Activated naive CD4-positive, alpha-beta T cell treated with anti-CD3 and anti-CD28 coated beads for 36 hours (primary cell): ENCODE results near the gene EDC3. TPM values are rescaled to one million over a fixed set of nuclear protein-coding genes. Genes with fewer than 3 reads are reported as not detected.
"Not testable (repeated sequence)": the region's sequence is repeated elsewhere in the genome, so short reads cannot be mapped to it uniquely, and the experiment has no call there.

Source experiments
- CTCF ChIA-PET: fragments of 350-600 bp; sonication (Branson Sonifier 250); formaldehyde crosslinking; loops from one replicate; lab custom pipeline; 2021; ENCODE audit warnings: antibody characterized with exemption; lab: Charles Lee
- DNase-seq: peaks from one replicate; pipeline ENCODE4 v3.0.0-alpha.2; 2020
- H3K27ac Mint-ChIP-seq: one replicate; pipeline ENCODE4 v1.8.0; 2021; ENCODE audit warnings: mild to moderate bottlenecking, mixed read lengths
- H3K27me3 Mint-ChIP-seq: one replicate; pipeline ENCODE4 v1.8.0; 2021; ENCODE audit warnings: low read depth, mixed read lengths
- H3K36me3 Mint-ChIP-seq: one replicate; pipeline ENCODE4 v1.8.0; 2021; ENCODE audit warnings: low read depth, mixed read lengths
- H3K4me1 Mint-ChIP-seq: one replicate; pipeline ENCODE4 v1.8.0; 2021; ENCODE audit warnings: low read depth, mixed read lengths
- H3K4me3 Mint-ChIP-seq: one replicate; pipeline ENCODE4 v1.8.0; 2021; ENCODE audit warnings: mild to moderate bottlenecking, moderate library complexity, mixed read lengths
- H3K9me3 Mint-ChIP-seq: one replicate; pipeline ENCODE4 v1.8.0; 2021; ENCODE audit warnings: mixed read lengths
- intact Hi-C: fragments of 100-400 bp; cut with micrococcal nuclease; formaldehyde crosslinking; loops from one replicate; pipeline ENCODE4 v1.15.1; 2023
- total RNA-seq, 2 experiments: library from RNA; stranded (reverse); gene quantifications; one replicate each; pipeline ENCODE4 v1.2.3, GENCODE V29; 2021

Gene EDC3
- total RNA-seq, 2 experiments from 2014 or later, result 33.8 to 37.8 TPM

GRCh38 chr15:74599156-74599555, 96.7 kb downstream of the EDC3 start:
- intact Hi-C loops, result no loop called here
- peaks cover 6% of the 10 kb centered on the region for H3K36me3 Mint-ChIP-seq
- no peaks in the 10 kb centered on the region for H3K9me3 Mint-ChIP-seq
- H3K27ac Mint-ChIP-seq, result peak overlapping the region; percentile 99
- H3K4me1 Mint-ChIP-seq, result peaks cover 20% of the 10 kb centered on the region
- H3K4me3 Mint-ChIP-seq, result peak overlapping the region; percentile 100
- CTCF ChIA-PET, result interaction anchor here (0.6 to 1.8 kb wide), 2 partner anchors 33 to 957 kb away, joined by 4 to 5 read pairs; no protein-coding TSS in a partner anchor
- no peak for DNase-seq
- H3K27me3 Mint-ChIP-seq, result no peaks in the 10 kb centered on the region

DNA sequence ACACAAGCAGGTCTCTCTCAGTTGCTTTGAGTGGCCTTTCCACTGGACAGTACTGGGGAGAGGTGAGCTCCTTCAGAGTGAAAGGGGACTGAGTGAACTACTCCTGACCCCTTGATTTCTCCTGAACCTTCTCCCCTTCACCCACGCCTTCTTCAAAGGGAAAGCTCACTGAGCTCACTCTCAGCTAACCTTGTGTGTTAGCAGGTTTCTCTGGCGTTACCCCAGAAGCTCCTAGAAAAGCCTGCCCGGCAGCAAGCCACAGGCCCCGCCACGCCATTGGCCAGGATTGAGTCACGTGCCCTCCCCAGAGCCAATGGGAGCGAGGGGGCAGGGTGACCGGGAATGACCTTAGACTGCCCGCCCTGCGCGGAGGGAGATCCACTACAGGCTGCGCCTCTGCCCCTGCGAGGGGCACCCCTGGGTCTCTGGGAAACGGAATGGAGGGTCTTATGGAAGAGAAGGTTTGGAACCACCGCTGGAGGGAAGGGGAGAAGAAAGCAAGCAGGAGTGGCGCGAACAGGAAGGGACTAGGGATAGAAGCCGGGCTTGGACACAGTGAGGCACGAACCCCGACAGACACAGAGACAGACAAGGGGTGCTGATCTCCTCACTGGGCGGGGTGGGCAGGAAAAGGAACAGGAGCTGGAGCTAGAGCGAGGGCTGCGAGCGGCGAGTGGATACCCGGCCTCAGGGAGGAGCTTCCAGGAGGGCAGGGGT, 97.5 kb downstream of the EDC3 start:
- CTCF ChIA-PET, result interaction anchor here (0.5 to 1.8 kb wide), 4 partner anchors 23 to 958 kb away, joined by 3 to 5 read pairs (median 4); no protein-coding TSS in a partner anchor
- no peaks in the 10 kb centered on the region for H3K9me3 Mint-ChIP-seq

DNA sequence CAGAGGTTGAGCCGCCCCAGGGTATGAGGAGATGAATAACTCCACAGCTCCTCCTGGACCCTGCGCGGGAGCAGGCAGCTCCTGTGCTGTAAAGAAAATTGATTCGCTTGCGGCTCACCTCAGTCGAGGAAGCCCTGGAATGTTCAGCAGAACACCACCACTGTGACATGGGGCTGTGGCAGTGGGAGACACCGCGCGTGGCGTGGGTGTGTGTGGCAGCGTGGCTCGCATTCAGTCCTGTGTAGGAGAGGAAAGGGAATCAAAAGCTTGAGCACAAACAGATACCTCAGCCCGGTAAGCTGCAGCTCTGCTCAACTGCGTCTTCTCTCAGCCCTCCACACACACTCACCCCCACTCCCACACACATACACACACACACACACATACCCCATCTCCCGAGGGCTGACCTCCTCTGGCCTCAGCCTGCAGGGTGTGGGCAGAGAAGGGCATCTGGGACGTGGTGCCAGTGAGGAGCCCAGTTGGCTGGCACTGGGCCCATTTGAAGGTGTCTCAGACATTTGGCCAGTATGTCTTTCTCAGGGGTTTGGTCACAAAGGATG, 98.6 kb downstream of the EDC3 start:
- H3K4me3 Mint-ChIP-seq, intact Hi-C loops, DNase-seq, H3K27ac Mint-ChIP-seq, H3K27me3 Mint-ChIP-seq, H3K9me3 Mint-ChIP-seq: not testable (repeated sequence)
- peaks cover 11% of the 10 kb centered on the region for H3K36me3 Mint-ChIP-seq
- CTCF ChIA-PET, result interaction anchor here (1.2 kb wide), 1 partner anchor 24 kb away, joined by 4 read pairs; no protein-coding TSS in a partner anchor
- peaks cover 20% of the 10 kb centered on the region for H3K4me1 Mint-ChIP-seq

More for the DNA sequence above, 97.5 kb downstream of the EDC3 start:
- intact Hi-C loops, result loop anchor here (1.0 kb wide), 3 partner anchors 16 to 137 kb away; partner anchors contain the start of genes ARID3B and UBL7
- Mint-ChIP-seq H3K4me1 (peaks cover 20% of the 10 kb centered on the region), H3K27me3 (no peaks in the 10 kb centered on the region), H3K36me3 (peaks cover 10% of the 10 kb centered on the region), H3K4me3 (peak overlapping the region; percentile 100), H3K27ac (peak overlapping the region; percentile 99)
- peak; percentile 95 for DNase-seq

GRCh38 chr15:74596736-74597135, 99.1 kb downstream of the EDC3 start:
- H3K27me3 Mint-ChIP-seq, H3K4me3 Mint-ChIP-seq, DNase-seq, H3K9me3 Mint-ChIP-seq, intact Hi-C loops: not testable (repeated sequence)
- H3K27ac Mint-ChIP-seq, result peak overlapping the region; percentile 0
- H3K36me3 Mint-ChIP-seq, result peaks cover 11% of the 10 kb centered on the region
- CTCF ChIA-PET, result interaction anchor here (0.7 kb wide), 1 partner anchor 173 kb away, joined by 3 read pairs; no protein-coding TSS in a partner anchor
- H3K4me1 Mint-ChIP-seq, result peaks cover 20% of the 10 kb centered on the region

DNA sequence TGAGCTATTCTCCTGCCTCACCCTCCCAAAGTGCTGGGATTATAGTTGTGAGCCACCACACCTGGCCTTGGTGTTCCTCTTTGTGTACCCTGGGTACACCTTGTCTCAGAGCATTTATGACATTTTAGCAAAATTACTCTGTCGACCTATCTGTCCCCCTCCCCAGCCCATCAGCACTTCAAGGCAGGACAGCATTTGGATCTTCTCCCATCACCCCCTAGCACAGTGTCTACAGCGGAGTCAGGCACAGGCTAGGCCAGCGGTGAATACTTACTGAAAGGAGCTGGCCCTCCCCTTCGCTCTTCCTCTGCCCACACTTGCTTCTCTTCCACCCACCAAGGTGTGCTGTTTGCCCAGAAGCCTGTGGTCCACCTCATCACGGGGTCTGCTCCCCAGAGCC, 100.6 kb downstream of the EDC3 start:
- H3K9me3 Mint-ChIP-seq, result no peaks in the 10 kb centered on the region
- H3K36me3 Mint-ChIP-seq, result peaks cover 11% of the 10 kb centered on the region
- no peak for DNase-seq
- intact Hi-C loops, result no loop called here
- no peak overlapping the region for H3K4me3 Mint-ChIP-seq
- H3K4me1 Mint-ChIP-seq, result peaks cover 20% of the 10 kb centered on the region
- H3K27ac Mint-ChIP-seq, result no peak overlapping the region
- CTCF ChIA-PET, result no interaction called here
- no peaks in the 10 kb centered on the region for H3K27me3 Mint-ChIP-seq

DNA sequence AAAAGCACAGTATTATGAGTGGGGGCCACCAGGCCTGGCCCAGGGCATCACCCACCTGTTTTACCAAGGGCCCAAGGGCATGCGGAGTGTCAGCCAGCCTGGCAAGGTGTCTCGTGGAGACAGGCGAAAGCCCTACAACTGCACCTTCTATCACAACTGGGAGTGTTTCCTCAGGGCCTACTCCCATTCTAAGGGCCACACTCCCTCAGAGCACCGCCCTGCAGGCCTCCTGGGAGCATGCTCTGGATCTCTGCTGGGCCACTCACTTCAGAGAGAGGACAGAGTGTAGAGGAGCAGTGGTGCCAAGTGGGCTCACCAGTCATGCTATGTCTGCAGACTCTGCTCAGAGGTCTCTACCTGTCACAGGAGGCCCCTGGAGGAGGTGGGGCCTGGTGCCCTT, 101.4 kb downstream of the EDC3 start:
- H3K27ac Mint-ChIP-seq, result no peak overlapping the region
- H3K4me3 Mint-ChIP-seq, result no peak overlapping the region
- H3K4me1 Mint-ChIP-seq, result peaks cover 18% of the 10 kb centered on the region
- intact Hi-C loops, result no loop called here
- DNase-seq, result no peak
- peaks cover 11% of the 10 kb centered on the region for H3K36me3 Mint-ChIP-seq
- H3K27me3 Mint-ChIP-seq, result no peaks in the 10 kb centered on the region
- CTCF ChIA-PET, result no interaction called here
- H3K9me3 Mint-ChIP-seq, result no peaks in the 10 kb centered on the region

GRCh38 chr15:74593122-74593521, 102.7 kb downstream of the EDC3 start:
- Mint-ChIP-seq H3K36me3 (peaks cover 5% of the 10 kb centered on the region), H3K4me3 (no peak overlapping the region), H3K9me3 (no peaks in the 10 kb centered on the region), H3K4me1 (peaks cover 5% of the 10 kb centered on the region), H3K27ac (no peak overlapping the region), H3K27me3 (no peaks in the 10 kb centered on the region)
- DNase-seq, result no peak
- CTCF ChIA-PET, result interaction anchor here (1.2 kb wide), 1 partner anchor 39 kb away, joined by 3 read pairs; no protein-coding TSS in a partner anchor
- intact Hi-C loops, result no loop called here

GRCh38 chr15:74592222-74592621, 103.6 kb downstream of the EDC3 start:
- peaks cover 5% of the 10 kb centered on the region for H3K36me3 Mint-ChIP-seq
- no peak for DNase-seq
- H3K27ac Mint-ChIP-seq, result peak overlapping the region; percentile 24
- CTCF ChIA-PET, result interaction anchor here (0.6 kb wide), 1 partner anchor 84 kb away, joined by 3 read pairs; no protein-coding TSS in a partner anchor
- no peaks in the 10 kb centered on the region for H3K4me1 Mint-ChIP-seq
- no peaks in the 10 kb centered on the region for H3K27me3 Mint-ChIP-seq
- H3K9me3 Mint-ChIP-seq, result no peaks in the 10 kb centered on the region
- intact Hi-C loops, result no loop called here
- H3K4me3 Mint-ChIP-seq, result no peak overlapping the region

DNA sequence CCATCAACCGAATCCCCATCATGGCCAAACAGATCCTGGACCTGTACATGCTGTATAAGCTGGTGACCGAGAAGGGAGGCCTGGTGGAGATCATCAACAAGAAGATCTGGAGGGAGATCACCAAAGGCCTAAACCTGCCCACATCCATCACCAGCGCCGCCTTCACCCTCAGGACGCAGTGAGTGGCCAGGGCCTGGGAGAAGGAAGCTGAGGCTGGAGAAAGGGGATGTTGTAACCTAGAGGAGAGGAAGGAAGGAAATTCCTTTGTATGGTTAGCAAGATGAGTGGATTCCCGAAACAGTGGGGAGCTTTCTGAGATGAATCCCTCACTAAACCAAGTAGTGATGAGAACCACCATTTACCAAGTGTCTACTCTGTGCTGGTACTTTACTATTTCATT, 106.0 kb downstream of the EDC3 start:
- CTCF ChIA-PET, result interaction anchor here (1.0 kb wide), 1 partner anchor 36 kb away, joined by 3 read pairs; no protein-coding TSS in a partner anchor
- Mint-ChIP-seq H3K27me3 (no peaks in the 10 kb centered on the region), H3K9me3 (no peaks in the 10 kb centered on the region), H3K27ac (no peak overlapping the region), H3K36me3 (peaks cover 5% of the 10 kb centered on the region), H3K4me1 (no peaks in the 10 kb centered on the region), H3K4me3 (no peak overlapping the region)
- DNase-seq, result no peak
- intact Hi-C loops, result no loop called here

GRCh38 chr15:74585857-74586256, 110.0 kb downstream of the EDC3 start:
- Mint-ChIP-seq H3K4me3 (no peak overlapping the region), H3K27me3 (no peaks in the 10 kb centered on the region), H3K27ac (no peak overlapping the region), H3K4me1 (no peaks in the 10 kb centered on the region), H3K36me3 (no peaks in the 10 kb centered on the region), H3K9me3 (no peaks in the 10 kb centered on the region)
- DNase-seq, result no peak
- intact Hi-C loops, result no loop called here
- CTCF ChIA-PET, result no interaction called here

DNA sequence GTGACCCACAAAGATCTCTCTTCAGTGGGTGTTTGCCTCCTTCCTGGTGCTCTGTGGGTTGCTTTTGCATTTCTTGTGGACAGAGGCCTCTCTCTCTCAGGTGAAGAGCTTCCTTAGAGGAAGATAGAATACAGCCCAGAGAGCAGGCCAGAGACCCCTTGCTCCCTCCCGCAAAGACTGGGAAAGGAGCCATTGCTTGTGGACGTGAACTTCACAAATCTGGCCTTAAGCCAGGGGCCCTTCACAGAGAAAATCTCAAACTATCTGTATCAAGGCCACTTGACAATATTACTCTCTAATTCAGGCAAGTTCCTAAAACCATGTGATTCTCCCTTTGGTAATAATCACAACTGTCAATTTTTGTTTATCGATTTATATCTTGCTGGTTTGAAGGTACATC, 110.6 kb downstream of the EDC3 start:
- no peak overlapping the region for H3K4me3 Mint-ChIP-seq
- CTCF ChIA-PET, result interaction anchor here (0.6 kb wide), 1 partner anchor 262 kb away, joined by 3 read pairs; no protein-coding TSS in a partner anchor

DNA sequence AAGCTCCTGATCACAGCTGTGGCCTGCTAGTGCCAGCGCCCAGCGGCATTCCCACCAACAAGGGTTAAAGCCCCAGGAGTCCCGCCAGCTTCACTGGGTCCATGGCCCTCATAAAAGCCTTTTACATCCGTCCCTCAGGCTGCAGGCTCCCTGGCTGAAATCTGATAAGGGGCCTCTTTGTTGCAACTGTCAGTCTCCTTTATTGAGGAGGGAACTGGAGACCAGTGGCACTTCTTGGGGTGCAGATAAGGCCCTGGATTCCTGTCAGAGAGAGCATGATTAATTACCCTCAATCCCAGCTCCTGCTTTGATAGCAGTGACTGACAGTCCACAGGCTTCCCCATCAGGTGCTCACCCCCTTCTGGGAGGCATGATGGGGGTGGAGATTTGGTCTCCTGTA, 111.0 kb downstream of the EDC3 start:
- intact Hi-C loops, result no loop called here
- DNase-seq, result no peak
- Mint-ChIP-seq H3K4me3 (no peak overlapping the region), H3K36me3 (no peaks in the 10 kb centered on the region), H3K27ac (no peak overlapping the region), H3K27me3 (no peaks in the 10 kb centered on the region), H3K9me3 (no peaks in the 10 kb centered on the region), H3K4me1 (no peaks in the 10 kb centered on the region)
- CTCF ChIA-PET, result interaction anchor here (0.6 kb wide), 1 partner anchor 261 kb away, joined by 3 read pairs; no protein-coding TSS in a partner anchor

More for the DNA sequence above, 110.6 kb downstream of the EDC3 start:
- Mint-ChIP-seq H3K9me3 (no peaks in the 10 kb centered on the region), H3K36me3 (no peaks in the 10 kb centered on the region), H3K27ac (no peak overlapping the region), H3K4me1 (no peaks in the 10 kb centered on the region), H3K27me3 (no peaks in the 10 kb centered on the region)
- intact Hi-C loops, result no loop called here
- no peak for DNase-seq
